Calu3 (cell line): Measurements from ENCODE around the gene OLIG1. TPM values are rescaled to one million over a fixed set of nuclear protein-coding genes. Genes with fewer than 3 reads are reported as not detected.

Experiments used
- BruUV-seq: library from RNA; stranded (reverse); fragments of 400-500 nt; replicated peaks from 2 replicates; lab custom pipeline; 2021; lab: Mats Ljungman, UMichigan
- CTCF ChIA-PET: fragments of 300-600 bp; sonication (Branson Sonifier 250); formaldehyde crosslinking; loops from one replicate; lab custom pipeline; 2022; ENCODE audit warnings: antibody characterized with exemption; lab: Charles Lee
- DNase-seq: peaks from one replicate; pipeline ENCODE4 v3.0.0; 2022
- H3K27ac Mint-ChIP-seq: one replicate; pipeline ENCODE4 v1.8.0; 2022; ENCODE audit warnings: mixed read lengths; ENCODE audit not compliant: unreplicated experiment
- H3K27me3 Mint-ChIP-seq: one replicate; pipeline ENCODE4 v1.8.0; 2022; ENCODE audit warnings: mixed read lengths; ENCODE audit not compliant: unreplicated experiment
- H3K36me3 Mint-ChIP-seq: one replicate; pipeline ENCODE4 v1.8.0; 2022; ENCODE audit warnings: mild to moderate bottlenecking, moderate library complexity, mixed read lengths; ENCODE audit not compliant: insufficient read depth, unreplicated experiment
- H3K4me1 Mint-ChIP-seq: one replicate; pipeline ENCODE4 v1.8.0; 2022; ENCODE audit warnings: mild to moderate bottlenecking, low read depth, mixed read lengths; ENCODE audit not compliant: unreplicated experiment
- H3K4me3 Mint-ChIP-seq: one replicate; pipeline ENCODE4 v1.8.0; 2022; ENCODE audit warnings: mild to moderate bottlenecking, low read depth, moderate library complexity, mixed read lengths; ENCODE audit not compliant: unreplicated experiment
- H3K9me3 Mint-ChIP-seq: one replicate; pipeline ENCODE4 v1.8.0; 2022; ENCODE audit warnings: low read depth, mixed read lengths; ENCODE audit not compliant: unreplicated experiment
- intact Hi-C: fragments of 100-400 bp; cut with micrococcal nuclease; formaldehyde crosslinking; loops from one replicate; pipeline ENCODE4 v1.10.0; 2022; ENCODE audit not compliant: unreplicated experiment
- total RNA-seq: library from RNA; stranded (reverse); gene quantifications from 2 replicates; pipeline ENCODE4 v1.2.3, GENCODE V29; 2022
- TF ChIP-seq, protein P1 (sequence below): fragments of 200-600 bp; IDR thresholded peaks from one replicate; pipeline ENCODE4 v1.8.0; 2022; ENCODE audit warnings: antibody characterized with exemption; ENCODE audit not compliant: unreplicated experiment

OLIG1 gene
- total RNA-seq, 1 experiment from 2014 or later: not detected

DNA sequence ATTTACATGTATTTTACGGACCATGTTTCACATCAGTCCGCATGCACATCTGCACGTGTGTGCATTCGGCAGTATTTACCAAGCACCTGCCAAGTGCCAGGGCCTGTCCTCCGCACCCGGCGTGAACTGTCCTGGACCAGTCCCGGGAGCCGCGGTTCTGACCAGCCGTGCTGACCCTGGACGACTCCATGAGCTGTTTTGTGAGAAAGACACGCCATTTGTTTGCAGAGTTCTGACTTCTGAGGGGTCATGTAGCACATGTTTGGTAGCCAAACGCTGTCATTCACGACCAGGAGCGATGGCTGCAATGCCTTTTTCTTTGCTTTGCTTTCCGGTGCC is 47.5 kb upstream of the OLIG1 start:
- CTCF ChIA-PET: no interaction called here
- H3K36me3 Mint-ChIP-seq: no peaks in the 10 kb centered on the region
- no peaks in the 10 kb centered on the region for H3K4me1 Mint-ChIP-seq
- DNase-seq: no peak
- no peak overlapping the region for H3K27ac Mint-ChIP-seq
- intact Hi-C loops: no loop called here
- BruUV-seq: no TSS peak
- H3K9me3 Mint-ChIP-seq: no peaks in the 10 kb centered on the region
- TF ChIP-seq, protein P1, sequence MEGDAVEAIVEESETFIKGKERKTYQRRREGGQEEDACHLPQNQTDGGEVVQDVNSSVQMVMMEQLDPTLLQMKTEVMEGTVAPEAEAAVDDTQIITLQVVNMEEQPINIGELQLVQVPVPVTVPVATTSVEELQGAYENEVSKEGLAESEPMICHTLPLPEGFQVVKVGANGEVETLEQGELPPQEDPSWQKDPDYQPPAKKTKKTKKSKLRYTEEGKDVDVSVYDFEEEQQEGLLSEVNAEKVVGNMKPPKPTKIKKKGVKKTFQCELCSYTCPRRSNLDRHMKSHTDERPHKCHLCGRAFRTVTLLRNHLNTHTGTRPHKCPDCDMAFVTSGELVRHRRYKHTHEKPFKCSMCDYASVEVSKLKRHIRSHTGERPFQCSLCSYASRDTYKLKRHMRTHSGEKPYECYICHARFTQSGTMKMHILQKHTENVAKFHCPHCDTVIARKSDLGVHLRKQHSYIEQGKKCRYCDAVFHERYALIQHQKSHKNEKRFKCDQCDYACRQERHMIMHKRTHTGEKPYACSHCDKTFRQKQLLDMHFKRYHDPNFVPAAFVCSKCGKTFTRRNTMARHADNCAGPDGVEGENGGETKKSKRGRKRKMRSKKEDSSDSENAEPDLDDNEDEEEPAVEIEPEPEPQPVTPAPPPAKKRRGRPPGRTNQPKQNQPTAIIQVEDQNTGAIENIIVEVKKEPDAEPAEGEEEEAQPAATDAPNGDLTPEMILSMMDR: no peak
- H3K27me3 Mint-ChIP-seq: peaks cover 89% of the 10 kb centered on the region
- peak overlapping the region; percentile 45 for H3K4me3 Mint-ChIP-seq

DNA sequence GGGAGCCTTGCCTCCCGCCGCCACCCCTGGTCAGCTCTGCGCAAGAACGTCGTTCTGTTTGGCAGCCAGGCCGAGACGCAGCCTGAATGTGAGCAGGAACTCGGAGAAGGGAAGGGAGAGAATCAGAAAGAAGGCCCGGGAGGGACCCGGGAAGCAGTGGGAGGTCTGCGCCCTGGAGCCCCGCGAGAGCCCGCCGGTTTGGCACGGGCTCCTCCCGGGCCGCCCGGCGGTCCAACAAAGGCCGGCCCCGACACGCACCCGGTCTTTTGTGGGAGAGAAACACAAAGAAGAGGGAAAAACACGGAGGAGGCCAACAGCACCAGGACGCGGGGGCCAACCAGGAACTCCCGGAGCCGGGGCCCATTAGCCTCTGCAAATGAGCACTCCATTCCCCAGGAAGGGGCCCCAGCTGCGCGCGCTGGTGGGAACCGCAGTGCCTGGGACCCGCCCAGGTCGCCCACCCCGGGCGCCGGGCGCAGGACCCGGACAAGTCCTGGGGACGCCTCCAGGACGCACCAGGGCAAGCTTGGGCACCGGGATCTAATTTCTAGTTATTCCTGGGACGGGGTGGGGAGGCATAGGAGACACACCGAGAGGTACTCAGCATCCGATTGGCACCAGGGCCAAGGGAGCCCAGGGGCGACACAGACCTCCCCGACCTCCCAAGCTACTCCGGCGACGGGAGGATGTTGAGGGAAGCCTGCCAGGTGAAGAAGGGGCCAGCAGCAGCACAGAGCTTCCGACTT is 46.9 kb upstream of the OLIG1 start:
- Mint-ChIP-seq H3K36me3 (no peaks in the 10 kb centered on the region), H3K4me3 (peak overlapping the region; percentile 45), H3K4me1 (no peaks in the 10 kb centered on the region), H3K27me3 (peaks cover 84% of the 10 kb centered on the region), H3K9me3 (no peaks in the 10 kb centered on the region), H3K27ac (no peak overlapping the region)
- CTCF ChIA-PET: no interaction called here
- TF ChIP-seq, protein P1: no peak
- DNase-seq: no peak
- intact Hi-C loops: no loop called here
- no TSS peak for BruUV-seq

DNA sequence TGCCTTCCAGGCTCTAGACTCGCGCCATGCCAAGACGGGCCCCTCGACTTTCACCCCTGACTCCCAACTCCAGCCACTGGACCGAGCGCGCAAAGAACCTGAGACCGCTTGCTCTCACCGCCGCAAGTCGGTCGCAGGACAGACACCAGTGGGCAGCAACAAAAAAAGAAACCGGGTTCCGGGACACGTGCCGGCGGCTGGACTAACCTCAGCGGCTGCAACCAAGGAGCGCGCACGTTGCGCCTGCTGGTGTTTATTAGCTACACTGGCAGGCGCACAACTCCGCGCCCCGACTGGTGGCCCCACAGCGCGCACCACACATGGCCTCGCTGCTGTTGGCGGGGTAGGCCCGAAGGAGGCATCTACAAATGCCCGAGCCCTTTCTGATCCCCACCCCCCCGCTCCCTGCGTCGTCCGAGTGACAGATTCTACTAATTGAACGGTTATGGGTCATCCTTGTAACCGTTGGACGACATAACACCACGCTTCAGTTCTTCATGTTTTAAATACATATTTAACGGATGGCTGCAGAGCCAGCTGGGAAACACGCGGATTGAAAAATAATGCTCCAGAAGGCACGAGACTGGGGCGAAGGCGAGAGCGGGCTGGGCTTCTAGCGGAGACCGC is 46.3 kb upstream of the OLIG1 start:
- CTCF ChIA-PET: no interaction called here
- Mint-ChIP-seq H3K27me3 (peaks cover 83% of the 10 kb centered on the region), H3K9me3 (no peaks in the 10 kb centered on the region), H3K4me3 (no peak overlapping the region), H3K36me3 (no peaks in the 10 kb centered on the region), H3K4me1 (no peaks in the 10 kb centered on the region), H3K27ac (no peak overlapping the region)
- TF ChIP-seq, protein P1: no peak
- intact Hi-C loops: no loop called here
- no peak for DNase-seq
- BruUV-seq: no TSS peak

DNA sequence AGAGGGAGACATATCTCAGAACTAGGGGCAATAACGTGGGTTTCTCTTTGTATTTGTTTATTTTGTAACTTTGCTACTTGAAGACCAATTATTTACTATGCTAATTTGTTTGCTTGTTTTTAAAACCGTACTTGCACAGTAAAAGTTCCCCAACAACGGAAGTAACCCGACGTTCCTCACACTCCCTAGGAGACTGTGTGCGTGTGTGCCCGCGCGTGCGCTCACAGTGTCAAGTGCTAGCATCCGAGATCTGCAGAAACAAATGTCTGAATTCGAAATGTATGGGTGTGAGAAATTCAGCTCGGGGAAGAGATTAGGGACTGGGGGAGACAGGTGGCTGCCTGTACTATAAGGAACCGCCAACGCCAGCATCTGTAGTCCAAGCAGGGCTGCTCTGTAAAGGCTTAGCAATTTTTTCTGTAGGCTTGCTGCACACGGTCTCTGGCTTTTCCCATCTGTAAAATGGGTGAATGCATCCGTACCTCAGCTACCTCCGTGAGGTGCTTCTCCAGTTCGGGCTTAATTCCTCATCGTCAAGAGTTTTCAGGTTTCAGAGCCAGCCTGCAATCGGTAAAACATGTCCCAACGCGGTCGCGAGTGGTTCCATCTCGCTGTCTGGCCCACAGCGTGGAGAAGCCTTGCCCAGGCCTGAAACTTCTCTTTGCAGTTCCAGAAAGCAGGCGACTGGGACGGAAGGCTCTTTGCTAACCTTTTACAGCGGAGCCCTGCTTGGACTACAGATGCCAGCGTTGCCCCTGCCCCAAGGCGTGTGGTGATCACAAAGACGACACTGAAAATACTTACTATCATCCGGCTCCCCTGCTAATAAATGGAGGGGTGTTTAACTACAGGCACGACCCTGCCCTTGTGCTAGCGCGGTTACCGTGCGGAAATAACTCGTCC is 45.5 kb upstream of the OLIG1 start:
- TF ChIP-seq, protein P1: no peak
- CTCF ChIA-PET: no interaction called here
- Mint-ChIP-seq H3K4me3 (no peak overlapping the region), H3K4me1 (no peaks in the 10 kb centered on the region), H3K27ac (no peak overlapping the region), H3K27me3 (peaks cover 83% of the 10 kb centered on the region), H3K36me3 (no peaks in the 10 kb centered on the region), H3K9me3 (no peaks in the 10 kb centered on the region)
- no TSS peak for BruUV-seq
- intact Hi-C loops: no loop called here
- DNase-seq: no peak
